Activated B cell treated with CpG ODN at 0.5 μM for 24 hours (primary cell): ENCODE data around the gene PCBP2. TPM values are rescaled to one million over a fixed set of nuclear protein-coding genes. Genes with fewer than 3 reads are reported as not detected.
"Not testable (repeated sequence)": the region's sequence is repeated elsewhere in the genome, so short reads cannot be mapped to it uniquely, and the experiment has no call there.

Source experiments
- ATAC-seq: fragments of 200-7000 bp; cut with Tn5 transposase; one replicate; pipeline ENCODE4 v1.10.0; 2021; ENCODE audit warnings: low read depth, mild to moderate bottlenecking, moderate library complexity
- CTCF ChIA-PET: fragments of 350-600 bp; sonication (Branson Sonifier 250); formaldehyde crosslinking; loops from one replicate; lab custom pipeline; 2021; ENCODE audit warnings: antibody characterized with exemption; lab: Charles Lee
- POLR2A ChIA-PET: fragments of 350-600 bp; sonication (Branson Sonifier 250); formaldehyde crosslinking; loops from one replicate; lab custom pipeline; 2021; ENCODE audit warnings: antibody characterized with exemption; lab: Charles Lee
- DNase-seq: peaks from one replicate; pipeline ENCODE4 v3.0.0; 2022
- H3K27ac Mint-ChIP-seq: one replicate; pipeline ENCODE4 v1.8.0; 2020; ENCODE audit warnings: mixed read lengths
- H3K27me3 Mint-ChIP-seq: one replicate; pipeline ENCODE4 v1.8.0; 2021; ENCODE audit warnings: mixed read lengths
- H3K36me3 Mint-ChIP-seq: one replicate; pipeline ENCODE4 v1.8.0; 2021; ENCODE audit warnings: low read depth, mixed read lengths
- H3K4me1 Mint-ChIP-seq: one replicate; pipeline ENCODE4 v1.8.0; 2021; ENCODE audit warnings: mixed read lengths
- H3K4me3 Mint-ChIP-seq: one replicate; pipeline ENCODE4 v1.8.0; 2020; ENCODE audit warnings: mild to moderate bottlenecking, mixed read lengths
- H3K9me3 Mint-ChIP-seq: one replicate; pipeline ENCODE4 v1.8.0; 2020; ENCODE audit warnings: mixed read lengths
- intact Hi-C: fragments of 100-400 bp; cut with micrococcal nuclease; formaldehyde crosslinking; loops from one replicate; pipeline ENCODE4 v1.15.1; 2024
- total RNA-seq: library from RNA; stranded (reverse); gene quantifications from 2 replicates; pipeline ENCODE4 v1.2.3, GENCODE V29; 2022
- TF ChIP-seq, protein P1 (sequence below): fragments of 200-600 bp; IDR thresholded peaks from one replicate; pipeline ENCODE4 v1.8.0; 2022; ENCODE audit warnings: antibody characterized with exemption, mild to moderate bottlenecking

The PCBP2 gene
- total RNA-seq, 1 donor from 2014 or later = 853 TPM

DNA sequence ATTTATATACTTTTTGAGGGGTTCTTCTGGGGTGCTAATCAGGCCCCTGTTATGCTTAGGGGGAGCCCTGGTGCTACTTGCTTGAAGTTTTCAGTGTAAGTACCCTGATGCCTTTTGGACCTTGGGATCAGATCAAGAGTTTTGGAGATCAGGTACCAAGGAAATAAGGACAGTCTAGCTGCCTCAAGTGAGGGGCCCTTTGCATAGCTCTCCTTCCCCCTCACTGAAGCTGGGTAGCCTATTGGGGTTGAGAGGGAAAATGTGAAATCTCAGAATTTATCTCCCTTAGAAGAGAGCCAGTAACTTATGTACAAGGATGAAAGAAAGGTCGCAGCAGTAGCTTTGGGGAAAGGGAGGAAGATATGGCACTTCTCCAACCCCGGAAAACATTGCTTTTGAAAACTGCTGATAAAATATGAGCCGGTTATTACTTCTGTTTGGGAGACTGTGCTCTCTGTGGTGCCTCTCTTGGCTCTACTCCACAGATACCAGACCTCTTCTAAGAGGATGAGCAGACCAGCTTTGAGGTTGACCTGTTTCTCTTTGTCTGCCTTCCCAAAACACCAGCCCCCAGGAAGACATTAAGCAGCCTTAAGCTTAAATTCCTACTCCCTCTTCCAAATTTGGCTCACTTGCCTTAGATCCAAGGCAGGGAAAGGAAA is 37.0 kb upstream of the PCBP2 start:
- Mint-ChIP-seq H3K36me3 (peaks cover 37% of the 10 kb centered on the region), H3K4me3 (no peak overlapping the region), H3K27ac (peak overlapping the region; percentile 35), H3K27me3 (no peaks in the 10 kb centered on the region), H3K4me1 (peaks cover 60% of the 10 kb centered on the region), H3K9me3 (no peaks in the 10 kb centered on the region)
- TF ChIP-seq, protein P1, sequence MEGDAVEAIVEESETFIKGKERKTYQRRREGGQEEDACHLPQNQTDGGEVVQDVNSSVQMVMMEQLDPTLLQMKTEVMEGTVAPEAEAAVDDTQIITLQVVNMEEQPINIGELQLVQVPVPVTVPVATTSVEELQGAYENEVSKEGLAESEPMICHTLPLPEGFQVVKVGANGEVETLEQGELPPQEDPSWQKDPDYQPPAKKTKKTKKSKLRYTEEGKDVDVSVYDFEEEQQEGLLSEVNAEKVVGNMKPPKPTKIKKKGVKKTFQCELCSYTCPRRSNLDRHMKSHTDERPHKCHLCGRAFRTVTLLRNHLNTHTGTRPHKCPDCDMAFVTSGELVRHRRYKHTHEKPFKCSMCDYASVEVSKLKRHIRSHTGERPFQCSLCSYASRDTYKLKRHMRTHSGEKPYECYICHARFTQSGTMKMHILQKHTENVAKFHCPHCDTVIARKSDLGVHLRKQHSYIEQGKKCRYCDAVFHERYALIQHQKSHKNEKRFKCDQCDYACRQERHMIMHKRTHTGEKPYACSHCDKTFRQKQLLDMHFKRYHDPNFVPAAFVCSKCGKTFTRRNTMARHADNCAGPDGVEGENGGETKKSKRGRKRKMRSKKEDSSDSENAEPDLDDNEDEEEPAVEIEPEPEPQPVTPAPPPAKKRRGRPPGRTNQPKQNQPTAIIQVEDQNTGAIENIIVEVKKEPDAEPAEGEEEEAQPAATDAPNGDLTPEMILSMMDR = no peak
- DNase-seq = no peak
- CTCF ChIA-PET = interaction anchor here (1.4 to 3.1 kb wide), 2 partner anchors 62 to 93 kb away, joined by 3 to 11 read pairs; partner anchors contain the start of gene AAAS
- POLR2A ChIA-PET = interaction anchor here (0.6 to 1.4 kb wide), 2 partner anchors 11 to 28 kb away, joined by 3 to 5 read pairs; no protein-coding TSS in a partner anchor
- ATAC-seq = no peak
- intact Hi-C loops = no loop called here

DNA sequence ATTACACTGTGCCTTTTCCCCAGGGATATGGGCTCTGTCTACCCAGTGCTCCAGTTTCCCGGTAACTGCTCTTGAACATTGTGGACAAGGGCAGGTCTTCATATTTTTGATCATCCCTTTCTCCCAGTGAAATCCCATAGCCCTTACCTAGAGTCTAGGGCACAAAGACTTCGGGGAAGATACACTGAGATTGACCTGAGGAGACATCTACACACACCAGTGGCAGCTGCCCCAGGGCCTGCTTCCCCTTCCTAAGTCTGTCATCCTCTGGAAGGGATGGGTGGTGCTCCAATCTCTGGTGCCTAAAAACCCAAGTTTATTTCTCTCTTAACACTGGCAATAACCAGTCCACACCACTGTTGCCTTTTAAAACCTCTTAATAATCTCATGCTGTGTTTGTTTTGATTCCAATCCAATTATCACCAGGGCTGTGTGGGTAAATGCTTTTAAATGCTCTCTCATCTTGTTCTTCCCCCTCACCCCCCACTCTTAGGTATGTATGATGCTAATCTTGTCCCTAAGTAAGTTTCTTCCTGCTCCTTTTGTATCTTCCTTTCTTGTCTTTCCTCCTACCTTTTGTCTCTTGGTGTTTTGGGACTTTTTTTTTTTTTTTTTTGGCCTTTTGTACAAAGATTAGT is 36.0 kb upstream of the PCBP2 start:
- CTCF ChIA-PET = interaction anchor here (1.8 to 3.7 kb wide), 2 partner anchors 63 to 93 kb away, joined by 4 to 22 read pairs; no protein-coding TSS in a partner anchor
- intact Hi-C loops, H3K4me3 Mint-ChIP-seq, H3K9me3 Mint-ChIP-seq, DNase-seq, H3K27ac Mint-ChIP-seq, ATAC-seq, H3K27me3 Mint-ChIP-seq: not testable (repeated sequence)
- Mint-ChIP-seq H3K36me3 (peaks cover 31% of the 10 kb centered on the region), H3K4me1 (peaks cover 66% of the 10 kb centered on the region)
- POLR2A ChIA-PET = interaction anchor here (1.4 to 3.1 kb wide), 2 partner anchors 10 to 37 kb away, joined by 3 to 37 read pairs; partner anchors contain the start of gene SP1

DNA sequence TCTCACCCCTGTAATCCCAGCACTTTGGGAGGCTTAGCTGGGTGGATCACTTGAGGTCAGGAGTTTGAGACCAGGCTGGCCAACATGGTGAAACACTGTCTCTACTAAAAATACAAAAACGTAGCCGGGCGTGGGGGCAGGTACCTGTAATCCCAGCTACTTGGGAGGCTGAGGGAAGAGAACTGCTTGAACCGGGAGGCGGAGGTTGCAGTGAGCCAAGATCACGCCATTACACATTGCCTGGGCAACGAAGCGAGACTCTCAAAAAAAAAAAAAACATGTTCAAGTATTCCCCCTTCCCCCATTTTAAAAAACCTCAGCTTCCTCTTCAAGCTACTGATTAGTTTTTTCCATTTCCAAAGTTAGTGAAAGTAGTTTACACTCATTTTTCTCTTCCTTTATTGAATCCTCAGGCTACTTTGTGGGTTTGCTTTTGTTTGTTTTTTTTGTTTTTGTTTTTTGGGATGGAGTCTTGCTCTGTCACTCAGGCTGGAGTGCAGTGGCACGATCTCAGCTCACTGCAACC is 34.5 kb upstream of the PCBP2 start:
- not testable (repeated sequence) for DNase-seq, H3K27me3 Mint-ChIP-seq, H3K9me3 Mint-ChIP-seq
- Mint-ChIP-seq H3K36me3 (peaks cover 18% of the 10 kb centered on the region), H3K27ac (peak overlapping the region; percentile 83), H3K4me1 (peaks cover 64% of the 10 kb centered on the region), H3K4me3 (peak overlapping the region; percentile 44)
- intact Hi-C loops = loop anchor here (1.0 kb wide), 2 partner anchors 24 to 65 kb away; partner anchors contain the start of gene PRR13
- peak; percentile 59 for ATAC-seq
- POLR2A ChIA-PET = interaction anchor here (0.7 to 3.1 kb wide), 17 partner anchors 10 to 233 kb away, joined by 3 to 37 read pairs (median 4); partner anchors contain the start of genes SP1 and TARBP2
- CTCF ChIA-PET = interaction anchor here (0.6 to 3.7 kb wide), 7 partner anchors 36 to 1019 kb away, joined by 3 to 22 read pairs (median 4); no protein-coding TSS in a partner anchor

DNA sequence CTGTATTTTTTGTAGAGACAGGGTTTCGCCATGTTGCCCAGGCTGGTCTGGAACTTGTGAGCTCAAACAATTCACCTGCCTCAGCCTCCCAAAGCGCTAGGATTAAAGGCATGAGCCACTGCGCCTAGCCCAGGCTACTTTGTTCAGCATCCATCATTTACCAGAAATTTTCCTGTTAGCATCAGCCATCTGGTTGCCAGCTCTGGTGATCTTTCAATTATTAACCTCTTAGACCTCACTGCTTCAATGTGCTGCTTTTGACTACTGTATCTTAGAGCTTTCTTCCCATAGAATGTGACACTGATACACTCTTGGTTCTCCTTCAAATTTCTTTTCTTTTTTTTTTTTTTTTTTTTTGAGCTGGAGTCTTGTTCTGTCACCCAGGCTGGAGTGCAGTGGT is 33.7 kb upstream of the PCBP2 start:
- Mint-ChIP-seq H3K27ac (peak overlapping the region; percentile 83), H3K9me3 (no peaks in the 10 kb centered on the region), H3K4me3 (no peak overlapping the region), H3K27me3 (no peaks in the 10 kb centered on the region), H3K36me3 (peaks cover 11% of the 10 kb centered on the region), H3K4me1 (peaks cover 56% of the 10 kb centered on the region)
- DNase-seq (no peak), ATAC-seq (no peak)
- ChIA-PET POLR2A (interaction anchor here (0.5 to 3.1 kb wide), 13 partner anchors 13 to 97 kb away, joined by 3 to 37 read pairs (median 5); partner anchors contain the start of genes SP1 and TARBP2), CTCF (interaction anchor here (0.6 to 3.7 kb wide), 6 partner anchors 37 to 1018 kb away, joined by 3 to 22 read pairs (median 4); no protein-coding TSS in a partner anchor)
- intact Hi-C loops = no loop called here
- TF ChIP-seq, protein P1 = no peak

DNA sequence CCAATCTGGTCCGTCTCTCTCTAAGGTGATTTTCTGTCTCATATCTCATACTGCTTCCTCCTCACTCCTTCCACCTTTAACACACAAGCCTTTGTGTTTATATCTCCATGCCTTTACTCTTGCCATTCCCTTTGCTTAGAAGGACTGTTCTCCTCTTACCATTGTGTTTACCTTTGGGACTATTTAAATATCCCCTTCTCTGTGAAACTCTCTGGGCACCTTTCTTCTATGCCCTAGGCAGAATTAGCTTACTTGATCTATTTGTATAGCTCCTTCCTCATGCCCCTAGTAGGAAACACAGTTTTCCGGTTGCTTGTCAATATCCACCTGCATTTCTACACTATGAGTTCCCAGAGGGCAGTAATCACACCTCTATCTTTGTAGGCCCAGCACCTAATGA is 32.1 kb upstream of the PCBP2 start:
- Mint-ChIP-seq H3K4me3 (no peak overlapping the region), H3K4me1 (peaks cover 48% of the 10 kb centered on the region), H3K9me3 (no peaks in the 10 kb centered on the region), H3K36me3 (no peaks in the 10 kb centered on the region), H3K27ac (peak overlapping the region; percentile 70), H3K27me3 (no peaks in the 10 kb centered on the region)
- no peak for ATAC-seq
- intact Hi-C loops = no loop called here
- TF ChIP-seq, protein P1 = no peak
- ChIA-PET POLR2A (interaction anchor here (0.5 to 3.5 kb wide), 2 partner anchors 39 to 71 kb away, joined by 3 to 38 read pairs; partner anchors contain the start of gene SP1), CTCF (interaction anchor here (1.1 to 5.6 kb wide), 3 partner anchors 63 to 75 kb away, joined by 3 to 118 read pairs (median 28); no protein-coding TSS in a partner anchor)
- no peak for DNase-seq

DNA sequence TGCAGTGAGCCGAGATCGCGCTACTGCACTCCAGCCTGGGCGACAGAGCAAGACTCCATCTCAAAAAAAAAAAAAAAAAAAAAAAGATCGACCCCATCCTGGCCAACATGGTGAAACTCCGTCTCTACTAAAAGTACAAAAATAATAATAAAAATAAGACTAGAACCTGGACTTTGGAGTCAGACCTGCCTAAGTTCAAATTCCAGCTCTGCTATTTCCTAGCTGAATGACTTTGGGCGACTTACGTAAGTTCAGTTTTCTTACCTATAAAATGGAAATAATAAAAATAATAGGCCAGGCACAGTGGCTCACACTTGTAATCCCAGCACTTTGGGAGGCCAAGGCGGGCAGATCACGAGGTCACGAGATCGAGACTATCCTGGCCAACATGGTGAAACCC is 29.7 kb upstream of the PCBP2 start:
- H3K27ac Mint-ChIP-seq, H3K36me3 Mint-ChIP-seq, intact Hi-C loops, DNase-seq, ATAC-seq, H3K4me3 Mint-ChIP-seq, H3K27me3 Mint-ChIP-seq, H3K9me3 Mint-ChIP-seq: not testable (repeated sequence)
- ChIA-PET POLR2A (interaction anchor here (0.7 to 3.5 kb wide), 3 partner anchors 42 to 97 kb away, joined by 8 to 38 read pairs (median 8); partner anchors contain the start of gene SP1), CTCF (interaction anchor here (1.6 to 5.6 kb wide), 6 partner anchors 43 to 101 kb away, joined by 3 to 118 read pairs (median 22); partner anchors contain the start of genes AAAS, NPFF and SP1)
- H3K4me1 Mint-ChIP-seq = peaks cover 33% of the 10 kb centered on the region
